ENCODE results near the gene PCNX1.

DNA sequence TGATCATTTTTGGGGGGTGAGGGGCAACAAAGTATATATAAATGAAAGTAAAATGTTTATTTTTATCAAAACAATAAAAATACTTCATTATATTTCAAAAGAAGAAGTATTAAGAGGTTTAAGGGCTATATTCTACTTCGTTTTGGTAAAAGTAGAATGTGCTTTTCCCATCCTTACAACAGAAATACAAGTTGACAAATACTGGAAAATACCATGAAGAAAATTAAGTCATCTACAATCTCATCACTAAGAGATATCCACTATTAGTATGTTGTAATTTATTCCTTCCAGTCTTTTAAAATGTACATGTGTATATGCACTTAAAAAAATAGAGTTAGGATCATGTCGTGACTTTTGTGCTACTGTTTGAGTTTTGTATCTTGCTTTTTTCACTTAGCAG, 92.8 kb downstream of the PCNX1 start:
- TF ChIP-seq, protein P1, sequence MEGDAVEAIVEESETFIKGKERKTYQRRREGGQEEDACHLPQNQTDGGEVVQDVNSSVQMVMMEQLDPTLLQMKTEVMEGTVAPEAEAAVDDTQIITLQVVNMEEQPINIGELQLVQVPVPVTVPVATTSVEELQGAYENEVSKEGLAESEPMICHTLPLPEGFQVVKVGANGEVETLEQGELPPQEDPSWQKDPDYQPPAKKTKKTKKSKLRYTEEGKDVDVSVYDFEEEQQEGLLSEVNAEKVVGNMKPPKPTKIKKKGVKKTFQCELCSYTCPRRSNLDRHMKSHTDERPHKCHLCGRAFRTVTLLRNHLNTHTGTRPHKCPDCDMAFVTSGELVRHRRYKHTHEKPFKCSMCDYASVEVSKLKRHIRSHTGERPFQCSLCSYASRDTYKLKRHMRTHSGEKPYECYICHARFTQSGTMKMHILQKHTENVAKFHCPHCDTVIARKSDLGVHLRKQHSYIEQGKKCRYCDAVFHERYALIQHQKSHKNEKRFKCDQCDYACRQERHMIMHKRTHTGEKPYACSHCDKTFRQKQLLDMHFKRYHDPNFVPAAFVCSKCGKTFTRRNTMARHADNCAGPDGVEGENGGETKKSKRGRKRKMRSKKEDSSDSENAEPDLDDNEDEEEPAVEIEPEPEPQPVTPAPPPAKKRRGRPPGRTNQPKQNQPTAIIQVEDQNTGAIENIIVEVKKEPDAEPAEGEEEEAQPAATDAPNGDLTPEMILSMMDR (IDR thresholded peaks at IDR 0.05), result no peak
- no peak for TF ChIP-seq POLR2A (IDR thresholded peaks at IDR 0.05)

Data from tibial nerve (tissue), 3 donors.